Left ventricle myocardium inferior (tissue), 1 donor: ENCODE data around the gene TEX10. TPM values are rescaled to one million over a fixed set of nuclear protein-coding genes. Genes with fewer than 3 reads are reported as not detected.

Experiments used
- DNase-seq: peaks from one replicate; pipeline ENCODE4 v3.0.0-alpha.2; 2020
- H3K27ac ChIP-seq: fragments of 200-600 bp; replicated peaks from 2 replicates; pipeline ENCODE4 v1.8.0; 2021
- H3K27me3 ChIP-seq: fragments of 200-600 bp; 2 replicates; pipeline ENCODE4 v1.8.0; 2021; ENCODE audit warnings: low read depth
- H3K36me3 ChIP-seq: fragments of 200-600 bp; 2 replicates; pipeline ENCODE4 v1.8.0; 2021
- H3K4me1 ChIP-seq: fragments of 200-600 bp; 2 replicates; pipeline ENCODE4 v1.8.0; 2021
- H3K4me3 ChIP-seq: fragments of 200-600 bp; 2 replicates; pipeline ENCODE4 v1.8.0; 2021; ENCODE audit warnings: mild to moderate bottlenecking, moderate library complexity
- H3K9me3 ChIP-seq: fragments of 200-600 bp; replicated peaks from 2 replicates; pipeline ENCODE4 v1.8.0; 2021
- CTCF ChIP-seq: fragments of 200-600 bp; IDR thresholded peaks from 2 replicates; pipeline ENCODE4 v1.8.0; 2021; ENCODE audit warnings: antibody characterized with exemption, mild to moderate bottlenecking, borderline replicate concordance
- intact Hi-C: fragments of 100-400 bp; cut with micrococcal nuclease; formaldehyde crosslinking; loops from one replicate; pipeline ENCODE4 v1.11.0; 2022
- total RNA-seq: library from RNA; stranded (reverse); fragmentation: NEBNext Ultra II Directional; extraction: Animal tissue kit (Norgen Biotek cat#: 25700); gene quantifications from one replicate; pipeline ENCODE4 v1.2.1, GENCODE V29; 2021
- donor health status: DM: no; HTN: yes; CAD: no; lungs with severe emphysema.

Gene TEX10
- total RNA-seq, 1 donor from 2014 or later, result 7.7 TPM

GRCh38 chr9:100281066-100281465 lies 71.7 kb downstream of the TEX10 start:
- peaks cover 59% of the 10 kb centered on the region for H3K36me3 ChIP-seq
- peaks cover 15% of the 10 kb centered on the region for H3K9me3 ChIP-seq
- no peak overlapping the region for H3K27ac ChIP-seq
- TF ChIP-seq CTCF, result no peak
- intact Hi-C loops, result no loop called here
- no peaks in the 10 kb centered on the region for H3K4me1 ChIP-seq
- H3K27me3 ChIP-seq, result no peaks in the 10 kb centered on the region
- no peak overlapping the region for H3K4me3 ChIP-seq
- DNase-seq, result no peak

GRCh38 chr9:100277166-100277979 lies 75.4 kb downstream of the TEX10 start:
- intact Hi-C loops, result no loop called here
- Histone ChIP-seq H3K4me1 (no peaks in the 10 kb centered on the region), H3K9me3 (no peaks in the 10 kb centered on the region), H3K27ac (no peak overlapping the region), H3K27me3 (no peaks in the 10 kb centered on the region), H3K36me3 (peaks cover 63% of the 10 kb centered on the region), H3K4me3 (no peak overlapping the region)
- DNase-seq, result no peak
- no peak for TF ChIP-seq CTCF

- no peaks in the 10 kb centered on the region for H3K9me3 ChIP-seq
- intact Hi-C loops, result no loop called here
- no peak for TF ChIP-seq CTCF
- no peak overlapping the region for H3K27ac ChIP-seq
- no peak overlapping the region for H3K4me3 ChIP-seq
- no peaks in the 10 kb centered on the region for H3K4me1 ChIP-seq
- DNase-seq, result no peak
- H3K27me3 ChIP-seq, result no peaks in the 10 kb centered on the region
- H3K36me3 ChIP-seq, result peaks cover 45% of the 10 kb centered on the region
Observed at GRCh38 chr9:100269656-100270055, 83.1 kb downstream of the TEX10 start.

GRCh38 chr9:100268271-100268670 lies 84.5 kb downstream of the TEX10 start:
- intact Hi-C loops, result no loop called here
- Histone ChIP-seq H3K4me3 (no peak overlapping the region), H3K27ac (no peak overlapping the region), H3K9me3 (no peaks in the 10 kb centered on the region), H3K4me1 (no peaks in the 10 kb centered on the region), H3K27me3 (no peaks in the 10 kb centered on the region), H3K36me3 (peaks cover 36% of the 10 kb centered on the region)
- no peak for DNase-seq
- TF ChIP-seq CTCF, result no peak

- peaks cover 25% of the 10 kb centered on the region for H3K36me3 ChIP-seq
- no peak for TF ChIP-seq CTCF
Observed at GRCh38 chr9:100267211-100267610, 85.5 kb downstream of the TEX10 start.

More at GRCh38 chr9:100267211-100267610, 85.5 kb downstream of the TEX10 start:
- intact Hi-C loops, result no loop called here
- no peak overlapping the region for H3K4me3 ChIP-seq
- H3K9me3 ChIP-seq, result no peaks in the 10 kb centered on the region
- no peak overlapping the region for H3K27ac ChIP-seq
- H3K27me3 ChIP-seq, result no peaks in the 10 kb centered on the region
- no peaks in the 10 kb centered on the region for H3K4me1 ChIP-seq
- DNase-seq, result no peak

Other genes with a start within 250 kb of the TEX10 start
- 19.8 TPM for gene MSANTD3, start 74.2 kb upstream of the TEX10 start, total RNA-seq
- gene TMEFF1, start 120.2 kb upstream of the TEX10 start, total RNA-seq, result not detected
- gene CAVIN4, start 225.1 kb upstream of the TEX10 start, total RNA-seq, result 50.9 TPM